H9 (cell line): ENCODE measurements around the gene NECTIN4. TPM values are rescaled to one million over a fixed set of nuclear protein-coding genes. Genes with fewer than 3 reads are reported as not detected.

ENCODE experiments used
- DNase-seq: peaks from one replicate; pipeline ENCODE4 v3.0.0-alpha.2; 2017
- H2AFZ ChIP-seq: one replicate; pipeline ENCODE4 v1.6.1; 2013; ENCODE audit warnings: mild to moderate bottlenecking, low read length, control low read depth, moderate library complexity
- H2AK5ac ChIP-seq: 2 replicates; pipeline ENCODE4 v1.6.1; 2013; ENCODE audit warnings: low read length, control low read depth, mixed read lengths; ENCODE audit not compliant: insufficient read length
- H2BK120ac ChIP-seq: one replicate; pipeline ENCODE4 v1.6.1; 2013; ENCODE audit warnings: low read depth, mild to moderate bottlenecking, low read length, control low read depth, inconsistent platforms; ENCODE audit not compliant: poor library complexity, severe bottlenecking
- H2BK12ac ChIP-seq: 2 replicates; pipeline ENCODE4 v1.6.1; 2013; ENCODE audit warnings: low read length, control low read depth, mixed read lengths, low read depth; ENCODE audit not compliant: insufficient read length
- H2BK15ac ChIP-seq: 2 replicates; pipeline ENCODE4 v1.6.1; 2013; ENCODE audit warnings: low read depth, low read length, control low read depth
- H2BK20ac ChIP-seq: one replicate; pipeline ENCODE4 v1.6.1; 2013; ENCODE audit warnings: low read depth, mild to moderate bottlenecking, low read length, control low read depth, inconsistent platforms; ENCODE audit not compliant: poor library complexity, severe bottlenecking
- H2BK5ac ChIP-seq: 2 replicates; pipeline ENCODE4 v1.6.1; 2013; ENCODE audit warnings: low read length, control low read depth, mixed read lengths; ENCODE audit not compliant: insufficient read length
- H3K14ac ChIP-seq: 2 replicates; pipeline ENCODE4 v1.6.1; 2013; ENCODE audit warnings: low read length, control low read depth; ENCODE audit not compliant: insufficient read depth
- H3K18ac ChIP-seq: 2 replicates; pipeline ENCODE4 v1.6.1; 2013; ENCODE audit warnings: low read depth, mild to moderate bottlenecking, mixed read lengths, low read length, control low read depth; ENCODE audit not compliant: insufficient read length
- H3K23ac ChIP-seq: 2 replicates; pipeline ENCODE4 v1.6.1; 2013; ENCODE audit warnings: low read length, control low read depth, mixed read lengths, low read depth; ENCODE audit not compliant: insufficient read length
- H3K23me2 ChIP-seq: 2 replicates; pipeline ENCODE4 v1.6.1; 2013; ENCODE audit warnings: low read depth, mild to moderate bottlenecking, mixed read lengths, low read length, control low read depth; ENCODE audit not compliant: insufficient read length, poor library complexity, severe bottlenecking
- H3K27ac ChIP-seq: 2 replicates; pipeline ENCODE4 v1.5.1; 2013; ENCODE audit warnings: low read length, control low read depth, mixed read lengths, low read depth; ENCODE audit not compliant: insufficient read length
- H3K27me3 ChIP-seq: 2 replicates; pipeline ENCODE4 v1.6.1; 2013; ENCODE audit warnings: low read length, control low read depth, inconsistent platforms; ENCODE audit not compliant: insufficient read depth
- H3K4ac ChIP-seq: 2 replicates; pipeline ENCODE4 v1.6.1; 2013; ENCODE audit warnings: low read depth, mild to moderate bottlenecking, control low read depth, inconsistent platforms, low read length, moderate library complexity
- H3K4me1 ChIP-seq: 2 replicates; pipeline ENCODE4 v1.6.1; 2013; ENCODE audit warnings: low read length, control low read depth, inconsistent platforms; ENCODE audit not compliant: insufficient read depth
- H3K4me2 ChIP-seq: 2 replicates; pipeline ENCODE4 v1.6.1; 2013; ENCODE audit warnings: low read length, control low read depth, mixed read lengths; ENCODE audit not compliant: insufficient read length, insufficient read depth
- H3K56ac ChIP-seq: 2 replicates; pipeline ENCODE4 v1.6.1; 2013; ENCODE audit warnings: low read depth, mild to moderate bottlenecking, mixed read lengths, low read length, control low read depth; ENCODE audit not compliant: insufficient read length
- H3K79me1 ChIP-seq: 2 replicates; pipeline ENCODE4 v1.6.1; 2013; ENCODE audit warnings: low read depth, mild to moderate bottlenecking, moderate library complexity, low read length, control low read depth, inconsistent platforms; ENCODE audit not compliant: insufficient read depth, poor library complexity, severe bottlenecking
- H3K79me2 ChIP-seq: 2 replicates; pipeline ENCODE4 v1.6.1; 2013; ENCODE audit warnings: low read length, control low read depth, inconsistent platforms; ENCODE audit not compliant: insufficient read depth
- H3K9ac ChIP-seq: 2 replicates; pipeline ENCODE4 v1.6.1; 2013; ENCODE audit warnings: low read length, control low read depth, mixed read lengths; ENCODE audit not compliant: insufficient read length; ENCODE audit errors: extremely low read depth
- H3K9me3 ChIP-seq: one replicate; pipeline ENCODE4 v1.6.1; 2013; ENCODE audit warnings: low read depth, low read length, inconsistent platforms; ENCODE audit not compliant: control insufficient read depth
- H3T11ph ChIP-seq: one replicate; pipeline ENCODE4 v1.6.1; 2013; ENCODE audit warnings: mild to moderate bottlenecking, low read length, control low read depth, inconsistent platforms
- H4K20me1 ChIP-seq: one replicate; pipeline ENCODE4 v1.6.1; 2013; ENCODE audit not compliant: control insufficient read depth, insufficient read length, insufficient read depth
- H4K5ac ChIP-seq: 2 replicates; pipeline ENCODE4 v1.6.1; 2013; ENCODE audit warnings: low read depth, mild to moderate bottlenecking, mixed read lengths, low read length, control low read depth; ENCODE audit not compliant: insufficient read length
- H4K8ac ChIP-seq: replicated peaks from 2 replicates; pipeline ENCODE4 v1.6.1; 2013; ENCODE audit warnings: low read length, control low read depth, mixed read lengths, low read depth; ENCODE audit not compliant: insufficient read length
- H4K91ac ChIP-seq: 2 replicates; pipeline ENCODE4 v1.6.1; 2013; ENCODE audit warnings: low read depth, mild to moderate bottlenecking, moderate library complexity, mixed read lengths, low read length, control low read depth; ENCODE audit not compliant: insufficient read length
- H3K27ac Mint-ChIP-seq, 3 experiments: 2 replicates in 2 of 3; 3 replicates in 1 of 3; pipeline ENCODE4 v1.8.0; 2020 to 2021; ENCODE audit warnings: mixed read lengths in 3 of 3, mild to moderate bottlenecking in 1 of 3, moderate library complexity in 1 of 3
- H3K27me3 Mint-ChIP-seq: 2 replicates; pipeline ENCODE4 v1.8.0; 2021; ENCODE audit warnings: low read depth, mild to moderate bottlenecking, moderate library complexity, mixed read lengths
- H3K36me3 Mint-ChIP-seq, 3 experiments: 2 replicates in 2 of 3; 3 replicates in 1 of 3; pipeline ENCODE4 v1.8.0; 2020 to 2021; ENCODE audit warnings: low read depth in 3 of 3, mixed read lengths in 3 of 3; ENCODE audit not compliant: insufficient read depth in 1 of 3
- H3K4me1 Mint-ChIP-seq, 2 experiments: 2 replicates each; pipeline ENCODE4 v1.8.0; 2020; ENCODE audit warnings: mixed read lengths in 2 of 2
- H3K4me3 Mint-ChIP-seq, 2 experiments: 2 replicates in 1 of 2; 3 replicates in 1 of 2; pipeline ENCODE4 v1.8.0; 2020 to 2021; ENCODE audit warnings: mild to moderate bottlenecking in 2 of 2, mixed read lengths in 2 of 2, moderate library complexity in 1 of 2
- H3K9me3 Mint-ChIP-seq, 2 experiments: 2 replicates in 1 of 2; 3 replicates in 1 of 2; pipeline ENCODE4 v1.8.0; 2020; ENCODE audit warnings: mild to moderate bottlenecking in 2 of 2, mixed read lengths in 2 of 2, moderate library complexity in 1 of 2
- WGBS: extraction: QIAGEN DNeasy Blood & Tissue Kit; methylation state at CpG from one replicate; pipeline ENCODE4 v1.1.7; 2013; ENCODE audit warnings: missing lambda C conversion rate, low lambda C conversion rate, mixed read lengths; ENCODE audit not compliant: insufficient read length; ENCODE audit errors: extremely low coverage; 5-methylcytosine and 5-hydroxymethylcytosine counted together
- total RNA-seq: library from RNA; stranded (reverse); gene quantifications from 2 replicates; pipeline ENCODE4 v1.2.1, GENCODE V29; 2021
- TF ChIP-seq, protein P1 (sequence below): fragments of 200-600 bp; sonication (generic); conservative IDR thresholded peaks from 3 replicates; pipeline ENCODE4 v1.8.0; 2021; ENCODE audit warnings: antibody characterized with exemption, mild to moderate bottlenecking

The NECTIN4 gene
- total RNA-seq, 1 experiment from 2014 or later: 0.33 TPM

GRCh38 chr1:161070761-161071160, 18.6 kb downstream of the NECTIN4 start:
- Mint-ChIP-seq H3K36me3 (no peaks in the 10 kb centered on the region), H3K4me1 (peaks cover 12 to 15% of the 10 kb centered on the region in 2 experiments), H3K9me3 (no peaks in the 10 kb centered on the region; a peak in 1 of 5 replicates), H3K27me3 (peaks cover 15% of the 10 kb centered on the region), H3K27ac (no peak overlapping the region; a peak in 1 of 7 replicates), H3K4me3 (no peak overlapping the region)
- H3K23me2 ChIP-seq: no peaks in the 10 kb centered on the region
- no peak overlapping the region for H4K8ac ChIP-seq
- H2BK12ac ChIP-seq: no peak overlapping the region
- H3K79me2 ChIP-seq: no peaks in the 10 kb centered on the region
- H3K56ac ChIP-seq: no peak overlapping the region
- no peak overlapping the region for H2BK120ac ChIP-seq
- no peak overlapping the region for H2BK5ac ChIP-seq
- TF ChIP-seq, protein P1, sequence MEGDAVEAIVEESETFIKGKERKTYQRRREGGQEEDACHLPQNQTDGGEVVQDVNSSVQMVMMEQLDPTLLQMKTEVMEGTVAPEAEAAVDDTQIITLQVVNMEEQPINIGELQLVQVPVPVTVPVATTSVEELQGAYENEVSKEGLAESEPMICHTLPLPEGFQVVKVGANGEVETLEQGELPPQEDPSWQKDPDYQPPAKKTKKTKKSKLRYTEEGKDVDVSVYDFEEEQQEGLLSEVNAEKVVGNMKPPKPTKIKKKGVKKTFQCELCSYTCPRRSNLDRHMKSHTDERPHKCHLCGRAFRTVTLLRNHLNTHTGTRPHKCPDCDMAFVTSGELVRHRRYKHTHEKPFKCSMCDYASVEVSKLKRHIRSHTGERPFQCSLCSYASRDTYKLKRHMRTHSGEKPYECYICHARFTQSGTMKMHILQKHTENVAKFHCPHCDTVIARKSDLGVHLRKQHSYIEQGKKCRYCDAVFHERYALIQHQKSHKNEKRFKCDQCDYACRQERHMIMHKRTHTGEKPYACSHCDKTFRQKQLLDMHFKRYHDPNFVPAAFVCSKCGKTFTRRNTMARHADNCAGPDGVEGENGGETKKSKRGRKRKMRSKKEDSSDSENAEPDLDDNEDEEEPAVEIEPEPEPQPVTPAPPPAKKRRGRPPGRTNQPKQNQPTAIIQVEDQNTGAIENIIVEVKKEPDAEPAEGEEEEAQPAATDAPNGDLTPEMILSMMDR: no peak
- H4K20me1 ChIP-seq: no peaks in the 10 kb centered on the region
- H3K4ac ChIP-seq: no peak overlapping the region
- no peak overlapping the region for H3K4me2 ChIP-seq
- no peaks in the 10 kb centered on the region for H3K4me1 ChIP-seq
- no peak overlapping the region for H2BK20ac ChIP-seq
- no peak overlapping the region for H3K23ac ChIP-seq
- no peak overlapping the region for H3T11ph ChIP-seq
- no peak overlapping the region for H2AK5ac ChIP-seq
- no peaks in the 10 kb centered on the region for H3K9me3 ChIP-seq
- H2BK15ac ChIP-seq: no peak overlapping the region
- no peak overlapping the region for H3K18ac ChIP-seq
- H2AFZ ChIP-seq: no peak overlapping the region
- no peak overlapping the region for H3K14ac ChIP-seq
- no CpG with 5 or more reads among the region's 4 CpGs for WGBS
- H3K9ac ChIP-seq: no peak overlapping the region
- H4K5ac ChIP-seq: no peak overlapping the region
- no peaks in the 10 kb centered on the region for H3K27me3 ChIP-seq
- H3K27ac ChIP-seq: no peak overlapping the region
- H4K91ac ChIP-seq: no peak overlapping the region
- DNase-seq: no peak
- no peaks in the 10 kb centered on the region for H3K79me1 ChIP-seq
